ENCODE measurements around the gene GRB14. TPM values are rescaled to one million over a fixed set of nuclear protein-coding genes. Genes with fewer than 3 reads are reported as not detected.

The GRB14 gene
- total RNA-seq, 1 donor from 2014 or later: 4.5 TPM

DNA sequence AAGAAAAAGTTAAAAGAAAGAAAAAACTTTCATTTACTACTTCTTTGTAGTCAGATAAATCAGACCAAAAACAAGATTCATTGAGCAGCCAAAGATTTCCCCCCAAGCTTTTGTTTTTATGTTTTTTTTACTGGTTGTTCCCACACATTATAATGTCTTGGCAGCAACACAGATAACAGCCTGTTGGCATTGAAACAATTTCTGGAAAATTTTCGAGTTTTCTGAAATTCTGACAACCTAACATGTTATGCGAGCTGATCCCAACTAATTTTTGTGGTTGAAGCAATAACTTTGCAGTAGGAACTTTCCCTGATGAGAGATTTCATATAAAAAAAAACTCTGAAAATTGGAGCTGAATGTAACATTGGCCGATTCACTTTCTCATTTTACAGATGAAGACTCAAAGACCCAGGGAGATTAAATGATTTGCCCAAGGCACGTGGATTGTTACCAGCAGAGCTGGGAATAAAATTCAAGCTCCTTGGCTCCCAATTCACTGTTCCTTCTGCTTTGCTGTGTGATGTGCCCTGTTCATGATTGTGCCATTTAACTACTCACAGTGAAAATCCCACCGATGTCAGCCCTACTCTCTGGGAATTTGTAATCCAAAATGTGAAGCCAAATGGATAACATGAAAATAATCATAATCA, 167.5 kb downstream of the GRB14 start:
- DNase-seq (ENCODE audit: low spot score): no peak
- TF ChIP-seq EZH2 (IDR thresholded peaks at IDR 0.05) (no peak), EZH2phosphoT487 (IDR thresholded peaks at IDR 0.05) (no peak), CTCF (IDR thresholded peaks at IDR 0.05) (no peak)
- no peak overlapping the region for H3K4me3 Mint-ChIP-seq
- H3K79me2 ChIP-seq (ENCODE audit: low read depth): no peaks in the 10 kb centered on the region
- no peaks in the 10 kb centered on the region for H3K36me3 ChIP-seq
- no peak overlapping the region for H3K4me2 ChIP-seq
- H4K20me1 ChIP-seq (ENCODE audit: low read depth): no peaks in the 10 kb centered on the region
- H3F3A ChIP-seq (ENCODE audit: low read depth): no peaks in the 10 kb centered on the region
- H3K36me3 Mint-ChIP-seq: no peaks in the 10 kb centered on the region
- no peaks in the 10 kb centered on the region for H3K9me3 Mint-ChIP-seq
- H3K27me3 ChIP-seq: no peaks in the 10 kb centered on the region
- H3K9ac ChIP-seq: no peak overlapping the region
- no peak overlapping the region for H3K4me3 ChIP-seq
- H3K4me1 Mint-ChIP-seq: peaks cover 9% of the 10 kb centered on the region
- peaks cover 2% of the 10 kb centered on the region for H3K27me3 Mint-ChIP-seq (ENCODE audit: insufficient read depth, low read depth)
- no peak overlapping the region for H2AFZ ChIP-seq (replicated peaks)
- no peaks in the 10 kb centered on the region for H3K4me1 ChIP-seq
- no peaks in the 10 kb centered on the region for H3K9me3 ChIP-seq (ENCODE audit: low read depth)
- no peak overlapping the region for H3K27ac ChIP-seq
- no peak overlapping the region for H3K27ac Mint-ChIP-seq

- no peak overlapping the region for H3K4me3 ChIP-seq
- H3K4me1 ChIP-seq: no peaks in the 10 kb centered on the region
- H3K27ac Mint-ChIP-seq: no peak overlapping the region
- H3K9ac ChIP-seq: no peak overlapping the region
- no peak overlapping the region for H3K4me3 Mint-ChIP-seq
- peaks cover 2% of the 10 kb centered on the region for H3K27me3 Mint-ChIP-seq (ENCODE audit: insufficient read depth, low read depth)
- no peak overlapping the region for H2AFZ ChIP-seq (replicated peaks)
- H3K36me3 ChIP-seq: no peaks in the 10 kb centered on the region
- no peaks in the 10 kb centered on the region for H4K20me1 ChIP-seq (ENCODE audit: low read depth)
- H3K79me2 ChIP-seq (ENCODE audit: low read depth): no peaks in the 10 kb centered on the region
- H3K27ac ChIP-seq: no peak overlapping the region
- H3K36me3 Mint-ChIP-seq: no peaks in the 10 kb centered on the region
- no peaks in the 10 kb centered on the region for H3K9me3 ChIP-seq (ENCODE audit: low read depth)
- H3F3A ChIP-seq (ENCODE audit: low read depth): no peaks in the 10 kb centered on the region
- no peaks in the 10 kb centered on the region for H3K27me3 ChIP-seq
- no peak overlapping the region for H3K4me2 ChIP-seq
- no peaks in the 10 kb centered on the region for H3K9me3 Mint-ChIP-seq
- no peak for DNase-seq (ENCODE audit: low spot score)
- H3K4me1 Mint-ChIP-seq: no peaks in the 10 kb centered on the region
- TF ChIP-seq EZH2phosphoT487 (IDR thresholded peaks at IDR 0.05): no peak
- no peak for TF ChIP-seq CTCF (IDR thresholded peaks at IDR 0.05)
- no peak for TF ChIP-seq EZH2 (IDR thresholded peaks at IDR 0.05)
Observed at GRCh38 chr2:164450278-164450677, 171.0 kb downstream of the GRB14 start.

GRCh38 chr2:164449706-164450105, 171.6 kb downstream of the GRB14 start:
- Histone ChIP-seq H3K4me3 (no peak overlapping the region), H3K27ac (no peak overlapping the region), H3F3A (ENCODE audit: low read depth) (no peaks in the 10 kb centered on the region), H3K4me1 (no peaks in the 10 kb centered on the region), H3K9me3 (ENCODE audit: low read depth) (no peaks in the 10 kb centered on the region), H2AFZ (replicated peaks) (no peak overlapping the region), H3K4me2 (no peak overlapping the region), H3K36me3 (no peaks in the 10 kb centered on the region), H3K27me3 (no peaks in the 10 kb centered on the region), H3K79me2 (ENCODE audit: low read depth) (no peaks in the 10 kb centered on the region), H3K9ac (no peak overlapping the region), H4K20me1 (ENCODE audit: low read depth) (no peaks in the 10 kb centered on the region)
- peaks cover 2% of the 10 kb centered on the region for H3K27me3 Mint-ChIP-seq (ENCODE audit: insufficient read depth, low read depth)
- no peaks in the 10 kb centered on the region for H3K36me3 Mint-ChIP-seq
- H3K27ac Mint-ChIP-seq: no peak overlapping the region
- no peaks in the 10 kb centered on the region for H3K9me3 Mint-ChIP-seq
- TF ChIP-seq CTCF (IDR thresholded peaks at IDR 0.05) (no peak), EZH2 (IDR thresholded peaks at IDR 0.05) (no peak), EZH2phosphoT487 (IDR thresholded peaks at IDR 0.05) (no peak)
- no peak overlapping the region for H3K4me3 Mint-ChIP-seq
- no peak for DNase-seq (ENCODE audit: low spot score)
- no peaks in the 10 kb centered on the region for H3K4me1 Mint-ChIP-seq
